HL-60 (cell line): ENCODE measurements around the gene SSBP4.

Experiments used
- CTCF ChIP-seq: IDR thresholded peaks from one replicate; pipeline ENCODE4 v1.5.1; 2011; ENCODE audit warnings: low read length, control low read depth, inconsistent platforms; ENCODE audit not compliant: insufficient read depth
- POLR2AphosphoS5 ChIP-seq: IDR thresholded peaks from 2 replicates; pipeline ENCODE4 v1.6.1; 2012; ENCODE audit warnings: low read depth

- no peak for TF ChIP-seq CTCF
- TF ChIP-seq POLR2AphosphoS5, result no peak
Observed at GRCh38 chr19:18467978-18468377, 48.8 kb downstream of the SSBP4 start.
